Natural killer cell treated with Interleukin-12 subunit alpha and Interleukin-12 subunit beta and Interleukin-15 and Interleukin-18, amount 100 ng/mL, for 72 hours (primary cell): Measurements from ENCODE around the gene ACSL5. TPM values are rescaled to one million over a fixed set of nuclear protein-coding genes. Genes with fewer than 3 reads are reported as not detected.

Experiments
- ATAC-seq, 2 donors: fragments of 150-1000 bp; cut with Tn5 transposase in 1 of 2; sonication (Bioruptor Pico), chemical (Tn5 transposase) in 1 of 2; 2 replicates each; pipeline ENCODE4 v1.10.0; 2021
- DNase-seq: peaks from one replicate; pipeline ENCODE4 v3.0.0; 2022; ENCODE audit warnings: low spot score
- H3K27ac Mint-ChIP-seq, 2 donors: 1 replicate in 1 of 2; 2 replicates in 1 of 2; pipeline ENCODE4 v1.8.0; 2022; ENCODE audit warnings: mixed read lengths in 2 of 2, mild to moderate bottlenecking in 1 of 2, moderate library complexity in 1 of 2
- H3K27me3 Mint-ChIP-seq, 2 donors: 1 replicate in 1 of 2; 2 replicates in 1 of 2; pipeline ENCODE4 v1.8.0; 2022; ENCODE audit warnings: mixed read lengths in 2 of 2
- H3K36me3 Mint-ChIP-seq: one replicate; pipeline ENCODE4 v1.8.0; 2022; ENCODE audit warnings: mixed read lengths
- H3K4me1 Mint-ChIP-seq, 2 donors: 1 replicate in 1 of 2; 2 replicates in 1 of 2; pipeline ENCODE4 v1.8.0; 2022; ENCODE audit warnings: low read depth in 2 of 2, mixed read lengths in 2 of 2, mild to moderate bottlenecking in 1 of 2
- H3K4me3 Mint-ChIP-seq: one replicate; pipeline ENCODE4 v1.8.0; 2022; ENCODE audit warnings: mixed read lengths
- H3K9me3 Mint-ChIP-seq: 2 replicates; pipeline ENCODE4 v1.8.0; 2022; ENCODE audit warnings: mixed read lengths
- total RNA-seq, 2 donors: library from RNA; stranded (reverse); gene quantifications; one replicate each; pipeline ENCODE4 v1.2.3, GENCODE V29; 2022

The ACSL5 gene
- 100 to 1,000 TPM in 1 of 2 donors, 10 to 100 TPM in 1; 85.4 to 111 TPM for total RNA-seq

- H3K4me1 Mint-ChIP-seq = peaks cover 44 to 45% of the 10 kb centered on the region in 2 donors
- DNase-seq (no peak), ATAC-seq (no peak)
- H3K36me3 Mint-ChIP-seq = peaks cover 17% of the 10 kb centered on the region
- H3K27ac Mint-ChIP-seq = peak within 1 kb of the TSS; percentile 99 to 100
- peak within 1 kb of the TSS; percentile 97 for H3K4me3 Mint-ChIP-seq
- no peaks in the 10 kb centered on the region for H3K27me3 Mint-ChIP-seq
- peaks cover 2% of the 10 kb centered on the region for H3K9me3 Mint-ChIP-seq
Measured at GRCh38 chr10:112373912-112374338, at the start of gene ACSL5. Gene ACSL5, plus strand, starts transcription at chr10:112374116. Its CDS starts 20,831 bp downstream, at chr10:112394947.

- no peak overlapping the region for H3K27ac Mint-ChIP-seq
- DNase-seq (no peak), ATAC-seq (no peak)
- H3K36me3 Mint-ChIP-seq = no peaks in the 10 kb centered on the region
- H3K9me3 Mint-ChIP-seq = no peaks in the 10 kb centered on the region
- no peaks in the 10 kb centered on the region for H3K4me1 Mint-ChIP-seq
- no peak overlapping the region for H3K4me3 Mint-ChIP-seq
- peaks cover 14 to 32% of the 10 kb centered on the region in 2 donors for H3K27me3 Mint-ChIP-seq
Measured at GRCh38 chr10:112327678-112328077, 46.2 kb upstream of the ACSL5 start.

GRCh38 chr10:112330162-112330561, 43.8 kb upstream of the ACSL5 start:
- ATAC-seq (no peak), DNase-seq (no peak)
- no peaks in the 10 kb centered on the region for H3K9me3 Mint-ChIP-seq
- peaks cover 13 to 37% of the 10 kb centered on the region in 2 donors for H3K27me3 Mint-ChIP-seq
- no peak overlapping the region for H3K27ac Mint-ChIP-seq
- no peak overlapping the region for H3K4me3 Mint-ChIP-seq
- no peaks in the 10 kb centered on the region for H3K36me3 Mint-ChIP-seq
- H3K4me1 Mint-ChIP-seq = no peaks in the 10 kb centered on the region

GRCh38 chr10:112330607-112331160, 43.2 kb upstream of the ACSL5 start:
- Mint-ChIP-seq H3K27ac (no peak overlapping the region), H3K27me3 (peaks cover 9 to 38% of the 10 kb centered on the region in 2 donors)
- no peak for ATAC-seq

GRCh38 chr10:112332022-112332421, 41.9 kb upstream of the ACSL5 start:
- no peak overlapping the region for H3K4me3 Mint-ChIP-seq
- peaks cover 13 to 34% of the 10 kb centered on the region in 2 donors for H3K27me3 Mint-ChIP-seq
- no peaks in the 10 kb centered on the region for H3K9me3 Mint-ChIP-seq
- no peak for ATAC-seq
- no peak overlapping the region for H3K27ac Mint-ChIP-seq
- DNase-seq = no peak
- H3K4me1 Mint-ChIP-seq = peaks cover 2 to 4% of the 10 kb centered on the region in 2 donors
- H3K36me3 Mint-ChIP-seq = no peaks in the 10 kb centered on the region

More at GRCh38 chr10:112330607-112331160, 43.2 kb upstream of the ACSL5 start:
- Mint-ChIP-seq H3K4me1 (peaks cover 0 to under 1% of the 10 kb centered on the region in 2 donors), H3K9me3 (no peaks in the 10 kb centered on the region), H3K4me3 (no peak overlapping the region), H3K36me3 (no peaks in the 10 kb centered on the region)
- no peak for DNase-seq

- H3K27ac Mint-ChIP-seq = no peak overlapping the region
- H3K27me3 Mint-ChIP-seq = peaks cover 15 to 33% of the 10 kb centered on the region in 2 donors
- no peaks in the 10 kb centered on the region for H3K36me3 Mint-ChIP-seq
Measured at GRCh38 chr10:112332509-112333228, 41.2 kb upstream of the ACSL5 start.

GRCh38 chr10:112333452-112333851, 40.5 kb upstream of the ACSL5 start:
- Mint-ChIP-seq H3K4me3 (no peak overlapping the region), H3K9me3 (no peaks in the 10 kb centered on the region), H3K27me3 (peaks cover 15 to 31% of the 10 kb centered on the region in 2 donors), H3K27ac (no peak overlapping the region), H3K4me1 (peaks cover 2 to 4% of the 10 kb centered on the region in 2 donors), H3K36me3 (no peaks in the 10 kb centered on the region)
- ATAC-seq = no peak
- no peak for DNase-seq

More at GRCh38 chr10:112332509-112333228, 41.2 kb upstream of the ACSL5 start:
- ATAC-seq (no peak), DNase-seq (no peak)
- Mint-ChIP-seq H3K4me3 (no peak overlapping the region), H3K9me3 (no peaks in the 10 kb centered on the region), H3K4me1 (peaks cover 2 to 4% of the 10 kb centered on the region in 2 donors)

GRCh38 chr10:112335111-112335867, 38.6 kb upstream of the ACSL5 start:
- peaks cover 13 to 25% of the 10 kb centered on the region in 2 donors for H3K27me3 Mint-ChIP-seq
- DNase-seq = no peak
- no peaks in the 10 kb centered on the region for H3K9me3 Mint-ChIP-seq
- peak overlapping the region in 1 of 2 donors; percentile 51 for H3K27ac Mint-ChIP-seq
- peaks cover 2 to 4% of the 10 kb centered on the region in 2 donors for H3K4me1 Mint-ChIP-seq
- ATAC-seq = peak in 1 of 2 donors; percentile 57
- no peak overlapping the region for H3K4me3 Mint-ChIP-seq
- no peaks in the 10 kb centered on the region for H3K36me3 Mint-ChIP-seq

GRCh38 chr10:112335868-112336265, 38.0 kb upstream of the ACSL5 start:
- no peaks in the 10 kb centered on the region for H3K36me3 Mint-ChIP-seq
- H3K9me3 Mint-ChIP-seq = no peaks in the 10 kb centered on the region
- peaks cover 2 to 4% of the 10 kb centered on the region in 2 donors for H3K4me1 Mint-ChIP-seq
- ATAC-seq (no peak), DNase-seq (no peak)
- peaks cover 13 to 25% of the 10 kb centered on the region in 2 donors for H3K27me3 Mint-ChIP-seq
- H3K27ac Mint-ChIP-seq = peak overlapping the region in 1 of 2 donors; percentile 51
- H3K4me3 Mint-ChIP-seq = peak overlapping the region; percentile 11

GRCh38 chr10:112336556-112337201, 37.2 kb upstream of the ACSL5 start:
- H3K9me3 Mint-ChIP-seq = no peaks in the 10 kb centered on the region
- ATAC-seq (no peak), DNase-seq (no peak)
- H3K27me3 Mint-ChIP-seq = peaks cover 8 to 19% of the 10 kb centered on the region in 2 donors
- H3K4me3 Mint-ChIP-seq = no peak overlapping the region
- H3K36me3 Mint-ChIP-seq = no peaks in the 10 kb centered on the region
- no peak overlapping the region for H3K27ac Mint-ChIP-seq
- peaks cover 2 to 4% of the 10 kb centered on the region in 2 donors for H3K4me1 Mint-ChIP-seq

GRCh38 chr10:112338957-112339356, 35.0 kb upstream of the ACSL5 start:
- Mint-ChIP-seq H3K27ac (no peak overlapping the region), H3K9me3 (no peaks in the 10 kb centered on the region), H3K4me3 (no peak overlapping the region), H3K27me3 (peaks cover 8 to 13% of the 10 kb centered on the region in 2 donors), H3K36me3 (no peaks in the 10 kb centered on the region), H3K4me1 (peaks cover 2 to 4% of the 10 kb centered on the region in 2 donors)
- no peak for DNase-seq
- no peak for ATAC-seq

- DNase-seq (no peak), ATAC-seq (no peak)
- Mint-ChIP-seq H3K4me1 (peaks cover 4 to 6% of the 10 kb centered on the region in 2 donors), H3K4me3 (no peak overlapping the region), H3K27ac (no peak overlapping the region), H3K27me3 (peaks cover 5 to 8% of the 10 kb centered on the region in 2 donors), H3K36me3 (no peaks in the 10 kb centered on the region), H3K9me3 (no peaks in the 10 kb centered on the region)
Measured at GRCh38 chr10:112340601-112341000, 33.3 kb upstream of the ACSL5 start.

GRCh38 chr10:112343056-112343806, 30.7 kb upstream of the ACSL5 start:
- H3K4me1 Mint-ChIP-seq = peaks cover 0 to 4% of the 10 kb centered on the region in 2 donors
- no peak overlapping the region for H3K27ac Mint-ChIP-seq
- DNase-seq (no peak), ATAC-seq (no peak)
- no peaks in the 10 kb centered on the region for H3K36me3 Mint-ChIP-seq
- peaks cover 0 to 2% of the 10 kb centered on the region in 2 donors for H3K27me3 Mint-ChIP-seq
- H3K9me3 Mint-ChIP-seq = no peaks in the 10 kb centered on the region
- no peak overlapping the region for H3K4me3 Mint-ChIP-seq
